Glomerular visceral epithelial cell (primary cell): Measurements from ENCODE around the gene MEST.
A peak's percentile ranks its signal among the peaks of the same experiment; 100 is the strongest.

ENCODE experiments used
- DNase-seq: peaks from one replicate; pipeline ENCODE4 v3.0.0-alpha.2; 2016; ENCODE audit errors: extremely low spot score

The MEST gene

GRCh38 chr7:130485734-130486113, 6.2 kb upstream of the MEST start:
- no peak for DNase-seq

GRCh38 chr7:130486114-130486953, 5.6 kb upstream of the MEST start:
- DNase-seq = no peak

DNA sequence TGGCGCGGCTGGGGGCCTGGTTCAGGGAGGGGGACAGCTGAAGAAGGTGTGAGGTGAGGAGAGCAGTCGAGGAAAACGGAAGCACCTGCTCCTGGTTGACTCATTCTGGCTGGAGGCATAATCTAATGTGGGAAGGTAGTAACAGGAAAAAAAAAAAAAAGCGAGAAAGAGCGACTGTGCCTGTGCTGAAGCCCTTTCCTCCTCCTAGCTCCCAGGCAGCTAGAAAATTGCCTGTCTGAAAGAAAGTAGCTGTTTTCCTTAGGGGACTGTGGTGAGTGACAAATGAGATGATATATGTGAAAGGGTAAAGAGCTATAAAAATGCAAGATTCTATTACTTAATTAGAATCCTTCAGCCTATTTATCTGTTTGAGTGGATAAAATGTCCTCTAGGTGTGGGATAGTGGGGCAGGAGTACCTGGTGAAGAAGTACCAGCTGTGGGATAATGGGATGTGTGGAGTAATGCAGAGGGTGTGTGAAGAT, 4.9 kb upstream of the MEST start:
- no peak for DNase-seq

GRCh38 chr7:130488392-130489139, 3.3 kb upstream of the MEST start:
- no peak for DNase-seq

- DNase-seq = peak; percentile 25
Measured at GRCh38 chr7:130489140-130489983, 2.5 kb upstream of the MEST start.

- DNase-seq = no peak
Measured at GRCh38 chr7:130490311-130490791, 1.5 kb upstream of the MEST start.

- DNase-seq = no peak
Measured at GRCh38 chr7:130490888-130491804, 739 bp upstream of the MEST start.

- DNase-seq = no peak
Measured at GRCh38 chr7:130492523-130493274, 814 bp downstream of the MEST start.

GRCh38 chr7:130493275-130493873, 1.5 kb downstream of the MEST start:
- no peak for DNase-seq

- no peak for DNase-seq
Measured at GRCh38 chr7:130494431-130494858, 2.6 kb downstream of the MEST start.

GRCh38 chr7:130500463-130500862, 8.6 kb downstream of the MEST start:
- no peak for DNase-seq

DNA sequence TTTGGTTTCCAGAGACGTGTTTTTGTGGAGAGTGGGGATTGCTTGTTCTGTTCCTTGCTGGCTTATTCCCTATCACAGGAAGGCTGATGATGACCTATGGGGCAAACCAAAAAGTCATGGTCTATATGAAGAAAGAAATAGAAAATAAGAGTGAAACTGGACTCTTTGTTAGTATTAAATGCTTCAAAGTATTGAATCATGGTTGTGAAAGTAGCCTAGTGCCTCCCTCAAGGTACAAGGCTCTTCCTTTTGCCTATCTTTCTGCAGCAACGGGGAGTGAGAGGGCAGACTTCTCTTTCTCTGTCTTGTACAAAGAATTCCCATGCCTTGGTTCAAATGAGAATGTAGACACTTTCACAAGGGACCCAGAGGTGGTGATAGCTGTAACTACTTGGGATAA, 9.0 kb downstream of the MEST start:
- no peak for DNase-seq

DNA sequence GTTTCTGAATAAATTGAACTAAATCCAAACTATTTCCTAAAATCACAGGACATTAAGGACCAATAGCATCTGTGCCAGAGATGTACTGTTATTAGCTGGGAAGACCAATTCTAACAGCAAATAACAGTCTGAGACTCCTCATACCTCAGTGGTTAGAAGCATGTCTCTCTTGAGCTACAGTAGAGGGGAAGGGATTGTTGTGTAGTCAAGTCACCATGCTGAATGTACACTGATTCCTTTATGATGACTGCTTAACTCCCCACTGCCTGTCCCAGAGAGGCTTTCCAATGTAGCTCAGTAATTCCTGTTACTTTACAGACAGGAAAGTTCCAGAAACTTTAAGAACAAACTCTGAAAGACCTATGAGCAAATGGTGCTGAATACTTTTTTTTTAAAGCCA, 13.9 kb downstream of the MEST start:
- DNase-seq = no peak

- no peak for DNase-seq
Measured at GRCh38 chr7:130506358-130506757, 14.5 kb downstream of the MEST start.

DNA sequence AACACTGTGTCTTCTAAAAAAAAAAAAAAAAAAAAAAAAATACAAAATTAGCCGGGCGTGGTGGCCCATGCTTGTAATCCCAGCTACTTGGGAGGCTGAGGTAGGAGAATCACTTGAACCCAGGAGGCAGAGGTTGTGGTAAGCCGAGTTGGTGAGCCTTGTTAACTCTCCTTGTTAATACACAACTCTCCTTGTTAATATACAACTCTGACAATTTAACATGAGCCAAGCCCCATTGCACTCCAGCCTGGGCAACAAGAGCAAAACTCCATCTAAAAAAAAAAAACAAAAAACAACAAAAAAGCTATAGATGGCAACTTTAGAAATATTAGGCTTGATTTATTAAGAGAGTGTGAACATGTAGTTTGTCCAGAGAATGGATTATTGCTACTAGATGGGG, 20.2 kb downstream of the MEST start:
- DNase-seq = peak; percentile 27

- no peak for DNase-seq
Measured at GRCh38 chr7:130513447-130513846, 21.6 kb downstream of the MEST start.

GRCh38 chr7:130515315-130516040, 23.6 kb downstream of the MEST start:
- DNase-seq = peak; percentile 55

- no peak for DNase-seq
Measured at GRCh38 chr7:130521258-130521951, 29.5 kb downstream of the MEST start.
